ENCODE results near the gene CCDC24. TPM values are rescaled to one million over a fixed set of nuclear protein-coding genes. Genes with fewer than 3 reads are reported as not detected.

Gene CCDC24
- total RNA-seq, 1 donor from 2014 or later = 14.5 TPM

- Histone ChIP-seq H3K4me1 (peaks cover 31% of the 10 kb centered on the region), H3K36me3 (no peaks in the 10 kb centered on the region), H3K27ac (peak overlapping the region; percentile 89), H3K9me3 (no peaks in the 10 kb centered on the region), H3K27me3 (no peaks in the 10 kb centered on the region), H3K4me3 (peak overlapping the region; percentile 69 to 95)
- intact Hi-C loops (cut with DNase I) = no loop called here
- DNase-seq (ENCODE audit: extremely low spot score in 2 of 2) = no peak
- TF ChIP-seq POLR2AphosphoS5 (IDR thresholded peaks at IDR 0.05; ENCODE audit: insufficient read depth in 1 of 2, low read depth in 1 of 2) (no peak), POLR2A (IDR thresholded peaks at IDR 0.05) (no peak)
- TF ChIP-seq, protein P1, sequence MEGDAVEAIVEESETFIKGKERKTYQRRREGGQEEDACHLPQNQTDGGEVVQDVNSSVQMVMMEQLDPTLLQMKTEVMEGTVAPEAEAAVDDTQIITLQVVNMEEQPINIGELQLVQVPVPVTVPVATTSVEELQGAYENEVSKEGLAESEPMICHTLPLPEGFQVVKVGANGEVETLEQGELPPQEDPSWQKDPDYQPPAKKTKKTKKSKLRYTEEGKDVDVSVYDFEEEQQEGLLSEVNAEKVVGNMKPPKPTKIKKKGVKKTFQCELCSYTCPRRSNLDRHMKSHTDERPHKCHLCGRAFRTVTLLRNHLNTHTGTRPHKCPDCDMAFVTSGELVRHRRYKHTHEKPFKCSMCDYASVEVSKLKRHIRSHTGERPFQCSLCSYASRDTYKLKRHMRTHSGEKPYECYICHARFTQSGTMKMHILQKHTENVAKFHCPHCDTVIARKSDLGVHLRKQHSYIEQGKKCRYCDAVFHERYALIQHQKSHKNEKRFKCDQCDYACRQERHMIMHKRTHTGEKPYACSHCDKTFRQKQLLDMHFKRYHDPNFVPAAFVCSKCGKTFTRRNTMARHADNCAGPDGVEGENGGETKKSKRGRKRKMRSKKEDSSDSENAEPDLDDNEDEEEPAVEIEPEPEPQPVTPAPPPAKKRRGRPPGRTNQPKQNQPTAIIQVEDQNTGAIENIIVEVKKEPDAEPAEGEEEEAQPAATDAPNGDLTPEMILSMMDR (IDR thresholded peaks at IDR 0.05) = no peak
Measured at GRCh38 chr1:44029260-44029910, 38.0 kb downstream of the CCDC24 start.

DNA sequence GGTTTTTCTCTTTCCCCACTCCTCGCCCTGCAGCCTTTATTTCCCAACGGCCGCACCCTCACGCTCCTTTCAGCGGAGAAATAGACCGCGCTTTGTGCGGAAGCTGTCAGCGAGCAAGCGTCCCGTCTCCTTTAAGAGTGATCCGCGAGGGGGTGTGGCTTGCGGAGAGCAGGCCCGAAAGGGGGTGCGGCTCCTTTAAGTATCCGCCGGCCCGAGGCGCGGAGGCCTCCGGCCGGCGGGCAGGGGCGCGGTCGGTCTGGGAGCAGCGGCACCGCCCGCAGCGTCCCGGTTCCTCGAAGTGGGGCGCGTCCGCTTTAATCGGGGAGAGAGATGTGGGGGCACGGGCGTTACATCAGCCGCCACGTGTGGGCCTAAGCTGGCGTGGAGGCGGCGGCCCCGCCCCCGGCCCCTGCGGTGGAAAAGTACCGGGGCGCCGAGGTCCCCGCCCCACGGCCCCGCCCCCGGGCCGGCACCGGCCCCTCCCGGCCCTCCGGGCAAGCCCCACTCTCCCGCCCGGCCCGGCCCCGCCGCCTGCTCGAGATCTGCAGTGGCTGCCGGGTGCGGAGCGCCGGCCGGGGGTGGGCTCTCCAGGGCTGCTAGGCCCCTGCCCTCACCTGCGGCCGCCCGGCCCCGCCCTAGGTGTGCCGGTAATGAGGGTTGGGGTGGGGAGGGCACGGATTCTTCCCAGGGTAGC is 38.7 kb downstream of the CCDC24 start:
- intact Hi-C loops (cut with DNase I) = no loop called here

DNA sequence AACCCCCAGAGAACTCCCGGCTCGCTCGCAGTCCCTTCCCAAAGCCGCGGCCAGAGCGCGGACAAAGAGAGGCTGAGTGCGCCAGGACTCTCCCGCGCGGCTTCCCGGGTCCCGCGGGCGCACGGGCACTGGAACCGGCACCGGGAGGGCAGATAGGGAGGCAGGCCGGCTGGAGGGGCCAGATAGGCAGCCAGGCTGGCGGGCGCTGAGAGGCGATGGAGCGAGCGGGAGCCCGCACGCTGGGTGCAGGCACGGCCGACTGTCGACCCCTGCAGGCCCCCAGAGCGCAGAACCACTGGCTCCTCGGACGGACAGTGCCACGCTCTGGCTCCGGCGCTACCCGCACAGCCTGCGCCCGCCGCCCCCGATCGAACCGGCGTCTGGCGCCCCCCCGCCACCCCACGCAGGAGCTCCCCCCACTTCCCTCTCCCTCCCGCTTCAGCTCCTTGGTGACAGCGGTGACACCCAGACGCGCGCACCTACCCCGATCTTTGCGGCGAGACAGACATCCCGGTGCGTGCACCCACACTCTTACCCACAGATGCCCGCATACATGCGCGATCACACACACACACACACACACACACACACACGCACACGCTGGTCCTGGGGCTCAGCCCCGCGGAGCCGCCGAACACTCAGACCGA is 39.3 kb downstream of the CCDC24 start:
- DNase-seq (ENCODE audit: extremely low spot score in 2 of 2) = no peak
- Histone ChIP-seq H3K9me3 (no peaks in the 10 kb centered on the region), H3K4me1 (peaks cover 33% of the 10 kb centered on the region), H3K27me3 (no peaks in the 10 kb centered on the region), H3K27ac (peak overlapping the region; percentile 89), H3K4me3 (peak overlapping the region; percentile 69 to 95), H3K36me3 (no peaks in the 10 kb centered on the region)
- intact Hi-C loops (cut with DNase I) = no loop called here
- TF ChIP-seq POLR2AphosphoS5 (IDR thresholded peaks at IDR 0.05; ENCODE audit: insufficient read depth in 1 of 2, low read depth in 1 of 2) = no peak
- TF ChIP-seq POLR2A (IDR thresholded peaks at IDR 0.05) = no peak
- TF ChIP-seq, protein P1 (IDR thresholded peaks at IDR 0.05) = no peak

More for the DNA sequence above, 38.7 kb downstream of the CCDC24 start:
- Histone ChIP-seq H3K9me3 (no peaks in the 10 kb centered on the region), H3K36me3 (no peaks in the 10 kb centered on the region), H3K27ac (peak overlapping the region; percentile 89), H3K27me3 (no peaks in the 10 kb centered on the region), H3K4me3 (peak overlapping the region; percentile 69 to 95), H3K4me1 (peaks cover 31% of the 10 kb centered on the region)
- DNase-seq (ENCODE audit: extremely low spot score in 2 of 2) = no peak
- TF ChIP-seq POLR2AphosphoS5 (IDR thresholded peaks at IDR 0.05; ENCODE audit: insufficient read depth in 1 of 2, low read depth in 1 of 2) (peak; percentile 45 to 54), POLR2A (IDR thresholded peaks at IDR 0.05) (peak in 1 of 2 donors; percentile 45)
- TF ChIP-seq, protein P1 (IDR thresholded peaks at IDR 0.05) = no peak

GRCh38 chr1:44031252-44032169 is 40.1 kb downstream of the CCDC24 start, which contains the start of gene SLC6A9:
Gene SLC6A9, minus strand, starts transcription at chr1:44031462. Its CDS starts 7,185 bp downstream, at chr1:44024277.
- TF ChIP-seq POLR2AphosphoS5 (IDR thresholded peaks at IDR 0.05; ENCODE audit: insufficient read depth in 1 of 2, low read depth in 1 of 2) = peak in 1 of 2 donors; percentile 75
- TF ChIP-seq, protein P1 (IDR thresholded peaks at IDR 0.05) = no peak
- TF ChIP-seq POLR2A (IDR thresholded peaks at IDR 0.05) = peak in 1 of 2 donors; percentile 37
- DNase-seq (ENCODE audit: extremely low spot score in 2 of 2) = no peak
- intact Hi-C loops (cut with DNase I) = no loop called here

More at GRCh38 chr1:44031252-44032169, 40.1 kb downstream of the CCDC24 start, which contains the start of gene SLC6A9:
- H3K36me3 ChIP-seq = no peaks in the 10 kb centered on the region
- peak within 1 kb of the TSS; percentile 89 for H3K27ac ChIP-seq
- peak within 1 kb of the TSS; percentile 69 to 95 for H3K4me3 ChIP-seq
- no peaks in the 10 kb centered on the region for H3K27me3 ChIP-seq
- no peaks in the 10 kb centered on the region for H3K9me3 ChIP-seq
- H3K4me1 ChIP-seq = peaks cover 41% of the 10 kb centered on the region
